Transverse colon (tissue), 4 donors: ENCODE data around the gene CCND2. TPM values are rescaled to one million over a fixed set of nuclear protein-coding genes. Genes with fewer than 3 reads are reported as not detected.

Source experiments
- DNase-seq: peaks from one replicate; pipeline ENCODE4 v3.0.0-alpha.2; 2019
- H3K27ac ChIP-seq, 4 donors: fragments of 200-600 bp; sonication (generic); 2 replicates each; pipeline ENCODE4 v1.5.1; 2016 to 2018; ENCODE audit warnings: inconsistent platforms in 4 of 4
- H3K27me3 ChIP-seq: fragments of 200-600 bp; sonication (generic); 2 replicates; pipeline ENCODE4 v1.5.1; 2017; ENCODE audit warnings: inconsistent platforms
- H3K36me3 ChIP-seq, 4 donors: fragments of 200-600 bp; sonication (generic); 2 replicates each; pipeline ENCODE4 v1.5.1; 2017 to 2019; ENCODE audit warnings: inconsistent platforms in 4 of 4
- H3K4me1 ChIP-seq, 4 donors: fragments of 200-600 bp; sonication (generic); 2 replicates each; pipeline ENCODE4 v1.5.1; 2017 to 2020; ENCODE audit warnings: inconsistent platforms in 4 of 4
- H3K4me3 ChIP-seq, 4 donors: fragments of 200-600 bp; sonication (generic); 1 replicate in 1 of 4; 2 replicates in 3 of 4; pipeline versions ENCODE4 v1.5.1 to v1.6.1; 2017 to 2019; ENCODE audit warnings: inconsistent platforms in 4 of 4
- H3K9me3 ChIP-seq, 2 donors: fragments of 200-600 bp; sonication (generic); 2 replicates each; pipeline ENCODE4 v1.5.1; 2017 to 2019; ENCODE audit warnings: inconsistent platforms in 2 of 2
- CTCF ChIP-seq, 5 experiments: fragments of 200-600 bp in 3 of 5; fragments of 450-650 bp in 2 of 5; sonication (generic) in 3 of 5; IDR thresholded peaks; 1 replicate in 2 of 5; 2 replicates in 3 of 5; pipeline ENCODE4 v1.5.1; 2016 to 2017; ENCODE audit warnings: antibody characterized with exemption in 5 of 5, inconsistent platforms in 3 of 5, mild to moderate bottlenecking in 2 of 5, moderate library complexity in 1 of 5
- EP300 ChIP-seq: sonication (generic); formaldehyde crosslinking; IDR thresholded peaks from one replicate; pipeline ENCODE4 v1.6.1; 2017; ENCODE audit warnings: antibody characterized with exemption, low read depth
- POLR2A ChIP-seq: fragments of 450-650 bp; IDR thresholded peaks from one replicate; pipeline ENCODE4 v1.6.1; 2016; ENCODE audit warnings: antibody characterized with exemption, mild to moderate bottlenecking, moderate library complexity
- POLR2AphosphoS5 ChIP-seq, 3 donors: sonication (generic); formaldehyde crosslinking; IDR thresholded peaks; one replicate each; pipeline ENCODE4 v1.6.1; 2016; ENCODE audit warnings: antibody characterized with exemption in 3 of 3
- WGBS, 2 donors: methylation state at CpG; one replicate each; pipeline ENCODE4 v1.1.5; 2018; ENCODE audit warnings: low coverage in 1 of 2; 5-methylcytosine and 5-hydroxymethylcytosine counted together
- in situ Hi-C, 4 donors: fragments of 200-750 bp; cut with MboI; loops; one replicate each; pipeline versions ENCODE4 v1.15.0 to v1.15.1; 2017; ENCODE audit warnings: low sequenced_read_pairs in 3 of 4, low pct_ligation_motif_present in 1 of 4, low pct_unique_long_range_greater_than_20kb in 1 of 4
- intact Hi-C: fragments of 100-400 bp; cut with DNase I; formaldehyde crosslinking; loops from one replicate; pipeline ENCODE4 v1.15.1; 2023; ENCODE audit warnings: low total_unique reads
- total RNA-seq, 4 donors: library from RNA; depleted of rRNA; stranded (reverse); fragments of >200 nt; gene quantifications; one replicate each; pipeline ENCODE4 v1.1.0, GENCODE V29; 2016

CCND2 gene
- total RNA-seq, 4 donors from 2014 or later = 32.9 to 132 (median 58.8) TPM

DNA sequence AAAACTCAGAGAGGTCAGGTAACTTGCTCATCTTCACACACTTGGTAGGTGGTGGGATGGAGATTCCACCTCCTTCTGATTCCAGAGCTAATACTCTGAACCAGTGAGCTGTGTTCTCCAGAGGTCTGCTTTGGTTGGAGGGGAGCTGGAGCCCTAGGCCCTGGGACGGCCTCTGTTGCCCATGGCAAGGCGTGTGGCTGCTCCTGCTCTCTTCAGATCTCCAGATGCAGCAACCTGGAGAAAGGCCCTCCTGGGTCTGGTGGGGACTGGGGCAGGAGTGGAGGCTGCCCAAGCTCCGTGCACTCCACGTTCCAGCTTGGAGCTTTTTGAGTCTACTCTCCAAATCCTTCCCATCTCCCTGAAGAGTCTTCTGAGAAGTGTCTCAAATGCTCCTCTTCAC, 10.7 kb downstream of the CCND2 start:
- intact Hi-C loops (no loop called here), in situ Hi-C loops (loop anchor here in 3 of 4 donors (10.0 to 25.0 kb wide), 4 partner anchors 172 to 397 kb away; no protein-coding TSS in a partner anchor)
- Histone ChIP-seq H3K9me3 (no peaks in the 10 kb centered on the region), H3K36me3 (peaks cover 0 to 26% (median 10%) of the 10 kb centered on the region in 4 donors), H3K27me3 (no peaks in the 10 kb centered on the region), H3K4me1 (peaks cover 30 to 61% (median 57%) of the 10 kb centered on the region in 4 donors), H3K27ac (peak overlapping the region in 2 of 4 donors; percentile 8 to 14), H3K4me3 (no peak overlapping the region)
- TF ChIP-seq POLR2AphosphoS5 (IDR thresholded peaks at IDR 0.05) (no peak), EP300 (no peak), CTCF (IDR thresholded peaks at IDR 0.05) (no peak), POLR2A (no peak)
- WGBS, 2 donors = 86 to 88% methylated on average over 2 to 4 of the region's 4 CpGs
- no peak for DNase-seq

- TF ChIP-seq POLR2A = no peak
- no peak for TF ChIP-seq POLR2AphosphoS5 (IDR thresholded peaks at IDR 0.05)
- TF ChIP-seq EP300 = no peak
- no peak for TF ChIP-seq CTCF (IDR thresholded peaks at IDR 0.05)
- 86 to 92% methylated on average over 1 to 8 of the region's 8 CpGs for WGBS, 2 donors
- DNase-seq = no peak
- H3K27me3 ChIP-seq = no peaks in the 10 kb centered on the region
- H3K27ac ChIP-seq = no peak overlapping the region
- H3K36me3 ChIP-seq = peaks cover 0 to 31% (median 11%) of the 10 kb centered on the region in 4 donors
- intact Hi-C loops (no loop called here), in situ Hi-C loops (loop anchor here in 3 of 4 donors (10.0 to 25.0 kb wide), 4 partner anchors 173 to 398 kb away; no protein-coding TSS in a partner anchor)
- H3K4me3 ChIP-seq = no peak overlapping the region
- peaks cover 27 to 61% (median 50%) of the 10 kb centered on the region in 4 donors for H3K4me1 ChIP-seq
- H3K9me3 ChIP-seq = no peaks in the 10 kb centered on the region
Measured at GRCh38 chr12:4285070-4285469, 11.5 kb downstream of the CCND2 start.

DNA sequence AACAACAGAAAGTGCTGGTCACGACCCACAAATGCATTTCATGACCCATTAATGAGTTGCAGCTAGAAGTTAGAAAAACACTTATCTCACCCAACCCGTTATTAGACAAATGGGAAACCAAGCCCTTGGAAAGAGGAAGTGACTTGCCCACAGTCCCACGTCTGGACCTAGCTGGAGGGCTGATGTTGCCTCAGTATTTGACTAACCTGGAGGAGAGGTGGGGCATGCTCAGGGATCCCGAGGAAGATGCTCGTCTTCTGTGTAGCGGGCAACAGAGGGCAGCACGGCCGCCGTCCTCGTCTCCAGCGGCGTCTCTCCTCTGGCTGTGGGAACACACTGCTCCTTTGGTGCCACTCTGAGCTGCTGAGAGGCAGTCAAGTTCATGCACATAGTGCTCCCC, 12.7 kb downstream of the CCND2 start:
- intact Hi-C loops (no loop called here), in situ Hi-C loops (loop anchor here in 3 of 4 donors (10.0 to 25.0 kb wide), 4 partner anchors 174 to 399 kb away; no protein-coding TSS in a partner anchor)
- no peak overlapping the region for H3K4me3 ChIP-seq
- no peaks in the 10 kb centered on the region for H3K27me3 ChIP-seq
- DNase-seq = no peak
- H3K27ac ChIP-seq = peak overlapping the region; percentile 68 to 74 (median 69)
- peaks cover 0 to 36% (median 13%) of the 10 kb centered on the region in 4 donors for H3K36me3 ChIP-seq
- no peaks in the 10 kb centered on the region for H3K9me3 ChIP-seq
- WGBS, 2 donors = 31 to 74% methylated on average over 2 to 12 of the region's 12 CpGs
- TF ChIP-seq POLR2A (no peak), EP300 (no peak), CTCF (IDR thresholded peaks at IDR 0.05) (no peak), POLR2AphosphoS5 (IDR thresholded peaks at IDR 0.05) (no peak)
- H3K4me1 ChIP-seq = peaks cover 16 to 52% (median 42%) of the 10 kb centered on the region in 4 donors

GRCh38 chr12:4286771-4287317, 13.3 kb downstream of the CCND2 start:
- H3K9me3 ChIP-seq = no peaks in the 10 kb centered on the region
- intact Hi-C loops (no loop called here), in situ Hi-C loops (loop anchor here in 3 of 4 donors (10.0 to 25.0 kb wide), 4 partner anchors 175 to 400 kb away; no protein-coding TSS in a partner anchor)
- H3K27me3 ChIP-seq = no peaks in the 10 kb centered on the region
- no peak overlapping the region for H3K4me3 ChIP-seq
- H3K27ac ChIP-seq = peak overlapping the region; percentile 68 to 74 (median 69)
- no peak for TF ChIP-seq POLR2AphosphoS5 (IDR thresholded peaks at IDR 0.05)
- TF ChIP-seq CTCF (IDR thresholded peaks at IDR 0.05) = no peak
- no peak for TF ChIP-seq EP300
- no peak for TF ChIP-seq POLR2A
- H3K4me1 ChIP-seq = peaks cover 11 to 51% (median 36%) of the 10 kb centered on the region in 4 donors
- peaks cover 0 to 36% (median 13%) of the 10 kb centered on the region in 4 donors for H3K36me3 ChIP-seq
- 69 to 71% methylated on average over 7 to 14 of the region's 14 CpGs for WGBS, 2 donors
- DNase-seq = no peak
